WTC11 (cell line): ENCODE measurements around the gene FGD6. TPM values are rescaled to one million over a fixed set of nuclear protein-coding genes. Genes with fewer than 3 reads are reported as not detected.

ENCODE experiments used
- ATAC-seq: fragments of 200-7000 bp; cut with Tn5 transposase; 2 replicates; pipeline ENCODE4 v1.10.0; 2021; ENCODE audit warnings: mild to moderate bottlenecking, moderate library complexity
- CTCF ChIA-PET: fragments of 300-600 bp; sonication (Branson Sonifier 250); formaldehyde crosslinking; loops from one replicate; lab custom pipeline; 2021; ENCODE audit warnings: antibody characterized with exemption; lab: Charles Lee
- POLR2A ChIA-PET: fragments of 350-600 bp; sonication (Branson Sonifier 250); formaldehyde crosslinking; loops from one replicate; lab custom pipeline; 2021; ENCODE audit warnings: antibody characterized with exemption; lab: Charles Lee
- DNase-seq: peaks from one replicate; pipeline ENCODE4 v3.0.0; 2021; ENCODE audit warnings: low spot score
- H3K27ac Mint-ChIP-seq: 2 replicates; pipeline ENCODE4 v1.8.0; 2021; ENCODE audit warnings: mixed read lengths
- H3K27me3 Mint-ChIP-seq: 2 replicates; pipeline ENCODE4 v1.8.0; 2021; ENCODE audit warnings: low read depth, mild to moderate bottlenecking, moderate library complexity, mixed read lengths
- H3K36me3 Mint-ChIP-seq: 2 replicates; pipeline ENCODE4 v1.8.0; 2021; ENCODE audit warnings: mixed read lengths
- H3K4me1 Mint-ChIP-seq: 2 replicates; pipeline ENCODE4 v1.8.0; 2022; ENCODE audit warnings: mixed read lengths
- H3K4me3 Mint-ChIP-seq: 2 replicates; pipeline ENCODE4 v1.8.0; 2021; ENCODE audit warnings: mild to moderate bottlenecking, moderate library complexity, mixed read lengths
- H3K9me3 Mint-ChIP-seq: 2 replicates; pipeline ENCODE4 v1.8.0; 2021; ENCODE audit warnings: mixed read lengths
- AFF4 ChIP-seq: sonication (generic); formaldehyde crosslinking; IDR thresholded peaks from 2 replicates; pipeline ENCODE4 v1.8.1; 2023; ENCODE audit warnings: mild to moderate bottlenecking, missing genetic modification reagents, borderline replicate concordance
- AR ChIP-seq: fragments of 250-450 bp; sonication (Bioruptor Pico); IDR thresholded peaks from 2 replicates; pipeline ENCODE4 v1.9.0; 2021; ENCODE audit warnings: mild to moderate bottlenecking
- CREM ChIP-seq: sonication (generic); formaldehyde crosslinking; IDR thresholded peaks from 2 replicates; pipeline ENCODE4 v1.8.1; 2022; ENCODE audit warnings: mild to moderate bottlenecking, missing genetic modification reagents, moderate library complexity
- HMGA2 ChIP-seq: fragments of 250-450 bp; sonication (Bioruptor Pico); IDR thresholded peaks from 2 replicates; pipeline ENCODE4 v1.4.0; 2021; ENCODE audit warnings: mild to moderate bottlenecking, moderate library complexity
- HMGXB4 ChIP-seq: sonication (generic); formaldehyde crosslinking; IDR thresholded peaks from 2 replicates; pipeline ENCODE4 v1.8.1; 2023; ENCODE audit warnings: mild to moderate bottlenecking, moderate library complexity, missing genetic modification reagents
- NFATC4 ChIP-seq: fragments of 250-450 bp; sonication (Bioruptor Pico); IDR thresholded peaks from 2 replicates; pipeline ENCODE4 v1.9.0; 2021; ENCODE audit warnings: mild to moderate bottlenecking
- NFYB ChIP-seq: sonication (generic); formaldehyde crosslinking; conservative IDR thresholded peaks from 2 replicates; pipeline ENCODE4 v1.8.0; 2022; ENCODE audit warnings: low read depth, missing genetic modification reagents
- PREB ChIP-seq: sonication (generic); formaldehyde crosslinking; IDR thresholded peaks from 2 replicates; pipeline ENCODE4 v1.8.1; 2022; ENCODE audit warnings: mild to moderate bottlenecking, missing genetic modification reagents, moderate library complexity, borderline replicate concordance
- PRRX2 ChIP-seq: fragments of 250-450 bp; sonication (Bioruptor Pico); IDR thresholded peaks from 2 replicates; pipeline ENCODE4 v1.8.0; 2021; ENCODE audit warnings: mild to moderate bottlenecking
- SOX15 ChIP-seq: fragments of 250-450 bp; sonication (Bioruptor Pico); IDR thresholded peaks from 2 replicates; pipeline ENCODE4 v1.9.0; 2021; ENCODE audit warnings: mild to moderate bottlenecking
- TEAD1 ChIP-seq: sonication (generic); formaldehyde crosslinking; IDR thresholded peaks from 2 replicates; pipeline ENCODE4 v1.8.0; 2022; ENCODE audit warnings: mild to moderate bottlenecking, missing genetic modification reagents
- ZNF281 ChIP-seq: sonication (generic); formaldehyde crosslinking; IDR thresholded peaks from 2 replicates; pipeline ENCODE4 v1.8.0; 2023; ENCODE audit warnings: mild to moderate bottlenecking, missing genetic modification reagents
- ZNF317 ChIP-seq: sonication (generic); formaldehyde crosslinking; IDR thresholded peaks from 2 replicates; pipeline ENCODE4 v1.8.1; 2023; ENCODE audit warnings: low read depth, mild to moderate bottlenecking, moderate library complexity, missing genetic modification reagents, borderline replicate concordance
- ZNF416 ChIP-seq: fragments of 250-450 bp; sonication (Bioruptor Pico); IDR thresholded peaks from 2 replicates; pipeline ENCODE4 v1.9.0; 2021; ENCODE audit warnings: mild to moderate bottlenecking, inconsistent platforms
- total RNA-seq: library from RNA; stranded (reverse); gene quantifications from 3 replicates; pipeline ENCODE4 v1.2.3, GENCODE V29; 2021
- TF ChIP-seq, protein P1 (sequence below): sonication (generic); formaldehyde crosslinking; IDR thresholded peaks from 2 replicates; pipeline ENCODE4 v1.8.1; 2023; ENCODE audit warnings: mild to moderate bottlenecking, missing genetic modification reagents, moderate library complexity
- TF ChIP-seq, protein P2 (sequence below): sonication (generic); formaldehyde crosslinking; IDR thresholded peaks from 2 replicates; pipeline ENCODE4 v1.8.1; 2023; ENCODE audit warnings: mild to moderate bottlenecking, missing genetic modification reagents
- TF ChIP-seq, protein P3 (sequence below): fragments of 250-450 bp; sonication (Bioruptor Pico); IDR thresholded peaks from 2 replicates; pipeline ENCODE4 v1.9.0; 2021; ENCODE audit warnings: moderate library complexity, mild to moderate bottlenecking, inconsistent platforms, borderline replicate concordance
- TF ChIP-seq, protein P4 (sequence below): sonication (generic); formaldehyde crosslinking; IDR thresholded peaks from 2 replicates; pipeline ENCODE4 v1.8.0; 2022; ENCODE audit warnings: mild to moderate bottlenecking, missing genetic modification reagents
- TF ChIP-seq, protein P5 (sequence below): sonication (generic); formaldehyde crosslinking; IDR thresholded peaks from 2 replicates; pipeline ENCODE4 v1.8.1; 2022; ENCODE audit warnings: low read depth, missing genetic modification reagents, borderline replicate concordance

Gene FGD6
- total RNA-seq, 1 experiment from 2014 or later: 28.2 TPM

DNA sequence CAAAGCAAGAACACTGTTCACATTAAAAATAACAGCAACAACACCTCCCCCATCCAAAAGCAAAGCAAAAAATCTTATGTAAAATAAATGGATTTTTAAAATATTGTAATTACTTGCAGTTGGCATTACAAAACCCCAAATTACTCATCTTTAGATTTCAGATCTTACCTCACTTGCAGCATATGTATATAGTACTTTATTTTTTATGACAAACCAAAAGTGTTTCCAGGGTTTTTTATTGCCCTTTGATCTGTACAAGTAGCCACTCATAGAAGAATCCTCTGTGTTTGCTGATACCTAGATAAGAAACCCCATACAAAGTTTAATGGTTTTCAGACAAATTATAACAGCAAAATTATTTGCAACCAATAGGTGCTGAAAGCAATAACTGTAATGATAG is 131.7 kb downstream of the FGD6 start (continued):
- TF ChIP-seq PREB (CRISPR knock-in tag): no peak
- TF ChIP-seq, protein P1, sequence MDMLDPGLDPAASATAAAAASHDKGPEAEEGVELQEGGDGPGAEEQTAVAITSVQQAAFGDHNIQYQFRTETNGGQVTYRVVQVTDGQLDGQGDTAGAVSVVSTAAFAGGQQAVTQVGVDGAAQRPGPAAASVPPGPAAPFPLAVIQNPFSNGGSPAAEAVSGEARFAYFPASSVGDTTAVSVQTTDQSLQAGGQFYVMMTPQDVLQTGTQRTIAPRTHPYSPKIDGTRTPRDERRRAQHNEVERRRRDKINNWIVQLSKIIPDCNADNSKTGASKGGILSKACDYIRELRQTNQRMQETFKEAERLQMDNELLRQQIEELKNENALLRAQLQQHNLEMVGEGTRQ (CRISPR knock-in tag): no peak
- TF ChIP-seq ZNF416 (CRISPR knock-in tag): no peak

DNA sequence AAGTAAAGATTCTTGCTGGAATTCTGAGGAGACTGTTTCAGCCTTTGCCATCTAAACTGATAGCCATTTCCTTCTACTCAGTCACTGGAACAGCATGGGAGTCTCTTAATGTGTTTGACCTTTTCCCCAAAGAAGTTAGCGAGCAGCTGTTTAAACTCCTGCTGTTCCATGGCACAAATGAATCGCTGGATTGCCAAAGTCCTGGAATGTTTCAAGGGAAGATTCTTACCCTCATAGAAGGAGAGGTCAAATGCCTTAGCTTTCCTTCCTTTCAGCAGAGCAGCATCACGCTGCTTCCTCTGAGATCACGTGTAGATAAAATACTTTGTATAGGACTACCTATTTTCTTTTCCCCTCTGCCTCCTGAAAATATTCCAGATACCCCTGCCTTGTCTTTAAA is 133.3 kb downstream of the FGD6 start:
- Mint-ChIP-seq H3K4me1 (peaks cover 14% of the 10 kb centered on the region), H3K36me3 (peaks cover 16% of the 10 kb centered on the region), H3K27me3 (no peaks in the 10 kb centered on the region), H3K4me3 (no peak overlapping the region), H3K27ac (peak overlapping the region; percentile 73; the same call in 1 of the 2 replicates), H3K9me3 (no peaks in the 10 kb centered on the region)
- TF ChIP-seq TEAD1 (CRISPR knock-in tag) (no peak), HMGXB4 (CRISPR knock-in tag) (no peak), ZNF281 (CRISPR knock-in tag) (no peak), AFF4 (no peak), NFYB (no peak), PRRX2 (no peak), CREM (CRISPR knock-in tag) (no peak), AR (CRISPR knock-in tag) (no peak), HMGA2 (CRISPR knock-in tag) (no peak), NFATC4 (CRISPR knock-in tag) (no peak), SOX15 (no peak), ZNF317 (CRISPR knock-in tag) (no peak)
- TF ChIP-seq, protein P2, sequence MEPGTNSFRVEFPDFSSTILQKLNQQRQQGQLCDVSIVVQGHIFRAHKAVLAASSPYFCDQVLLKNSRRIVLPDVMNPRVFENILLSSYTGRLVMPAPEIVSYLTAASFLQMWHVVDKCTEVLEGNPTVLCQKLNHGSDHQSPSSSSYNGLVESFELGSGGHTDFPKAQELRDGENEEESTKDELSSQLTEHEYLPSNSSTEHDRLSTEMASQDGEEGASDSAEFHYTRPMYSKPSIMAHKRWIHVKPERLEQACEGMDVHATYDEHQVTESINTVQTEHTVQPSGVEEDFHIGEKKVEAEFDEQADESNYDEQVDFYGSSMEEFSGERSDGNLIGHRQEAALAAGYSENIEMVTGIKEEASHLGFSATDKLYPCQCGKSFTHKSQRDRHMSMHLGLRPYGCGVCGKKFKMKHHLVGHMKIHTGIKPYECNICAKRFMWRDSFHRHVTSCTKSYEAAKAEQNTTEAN (CRISPR knock-in tag): no peak
- TF ChIP-seq, protein P3, sequence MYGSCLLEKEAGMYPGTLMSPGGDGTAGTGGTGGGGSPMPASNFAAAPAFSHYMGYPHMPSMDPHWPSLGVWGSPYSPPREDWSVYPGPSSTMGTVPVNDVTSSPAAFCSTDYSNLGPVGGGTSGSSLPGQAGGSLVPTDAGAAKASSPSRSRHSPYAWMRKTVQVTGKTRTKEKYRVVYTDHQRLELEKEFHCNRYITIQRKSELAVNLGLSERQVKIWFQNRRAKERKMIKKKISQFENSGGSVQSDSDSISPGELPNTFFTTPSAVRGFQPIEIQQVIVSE (CRISPR knock-in tag): no peak
- TF ChIP-seq, protein P4, sequence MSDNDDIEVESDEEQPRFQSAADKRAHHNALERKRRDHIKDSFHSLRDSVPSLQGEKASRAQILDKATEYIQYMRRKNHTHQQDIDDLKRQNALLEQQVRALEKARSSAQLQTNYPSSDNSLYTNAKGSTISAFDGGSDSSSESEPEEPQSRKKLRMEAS: no peak
- TF ChIP-seq, protein P5, sequence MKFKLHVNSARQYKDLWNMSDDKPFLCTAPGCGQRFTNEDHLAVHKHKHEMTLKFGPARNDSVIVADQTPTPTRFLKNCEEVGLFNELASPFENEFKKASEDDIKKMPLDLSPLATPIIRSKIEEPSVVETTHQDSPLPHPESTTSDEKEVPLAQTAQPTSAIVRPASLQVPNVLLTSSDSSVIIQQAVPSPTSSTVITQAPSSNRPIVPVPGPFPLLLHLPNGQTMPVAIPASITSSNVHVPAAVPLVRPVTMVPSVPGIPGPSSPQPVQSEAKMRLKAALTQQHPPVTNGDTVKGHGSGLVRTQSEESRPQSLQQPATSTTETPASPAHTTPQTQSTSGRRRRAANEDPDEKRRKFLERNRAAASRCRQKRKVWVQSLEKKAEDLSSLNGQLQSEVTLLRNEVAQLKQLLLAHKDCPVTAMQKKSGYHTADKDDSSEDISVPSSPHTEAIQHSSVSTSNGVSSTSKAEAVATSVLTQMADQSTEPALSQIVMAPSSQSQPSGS (CRISPR knock-in tag): no peak
- peak; percentile 78 for ATAC-seq
- ChIA-PET POLR2A (no interaction called here), CTCF (interaction anchor here (1.2 kb wide), 1 partner anchor 10 kb away, joined by 5 read pairs; the partner anchor contains the start of gene NR2C1)
- DNase-seq: no peak
